Panc1 (cell line): ENCODE results near the gene PTPRZ1. TPM values are rescaled to one million over a fixed set of nuclear protein-coding genes. Genes with fewer than 3 reads are reported as not detected.

ENCODE experiments used
- ATAC-seq: fragments of 200-7000 bp; cut with Tn5 transposase; 2 replicates; pipeline ENCODE4 v1.9.1; 2020; ENCODE audit warnings: mild to moderate bottlenecking, moderate library complexity
- BruUV-seq: library from RNA; stranded (reverse); fragments of 400-500 nt; replicated peaks from 2 replicates; lab custom pipeline; 2021; lab: Mats Ljungman, UMichigan
- CTCF ChIA-PET: fragments of 300-600 bp; sonication (Branson Sonifier 250); formaldehyde crosslinking; loops from one replicate; lab custom pipeline; 2022; ENCODE audit warnings: antibody characterized with exemption; lab: Charles Lee
- POLR2A ChIA-PET: fragments of 300-600 bp; sonication (Branson Sonifier 250); formaldehyde crosslinking; loops from one replicate; lab custom pipeline; 2022; ENCODE audit warnings: antibody characterized with exemption; lab: Charles Lee
- DNase-seq: peaks from one replicate; pipeline ENCODE4 v3.0.0-alpha.2; 2010; ENCODE audit warnings: low read depth, low spot score
- H3K27ac ChIP-seq: 2 replicates; pipeline ENCODE4 v1.5.1; 2011; ENCODE audit warnings: mild to moderate bottlenecking, low read length, inconsistent platforms
- H3K27me3 ChIP-seq: fragments of 200-500 bp; sonication (Bioruptor generic); 2 replicates; pipeline ENCODE4 v1.6.0; 2014; ENCODE audit warnings: low read length, inconsistent platforms; ENCODE audit not compliant: control insufficient read depth, insufficient read depth
- H3K36me3 ChIP-seq: fragments of 200-500 bp; sonication (Bioruptor generic); 2 replicates; pipeline ENCODE4 v1.5.1; 2014; ENCODE audit warnings: inconsistent platforms, mild to moderate bottlenecking, low read length, moderate library complexity; ENCODE audit not compliant: control insufficient read depth, insufficient read depth
- H3K4me1 ChIP-seq: 2 replicates; pipeline ENCODE4 v1.5.1; 2011; ENCODE audit warnings: inconsistent platforms, mild to moderate bottlenecking, low read length, moderate library complexity; ENCODE audit not compliant: control insufficient read depth, insufficient read depth
- H3K4me3 ChIP-seq, 2 experiments: 2 replicates each; pipeline ENCODE4 v1.5.1; 2011 to 2012; ENCODE audit warnings: low read depth in 2 of 2, low read length in 2 of 2, mild to moderate bottlenecking in 2 of 2, inconsistent platforms in 1 of 2, moderate library complexity in 1 of 2
- H3K9me3 ChIP-seq: fragments of 200-500 bp; sonication (Bioruptor generic); 2 replicates; pipeline ENCODE4 v1.5.1; 2014; ENCODE audit warnings: low read depth, mild to moderate bottlenecking, inconsistent platforms, low read length, moderate library complexity; ENCODE audit not compliant: control insufficient read depth, insufficient read depth
- POLR2AphosphoS5 ChIP-seq: IDR thresholded peaks from 2 replicates; pipeline ENCODE4 v1.6.1; 2012; ENCODE audit warnings: mild to moderate bottlenecking, low read depth, low read length, moderate library complexity
- SIN3A ChIP-seq: IDR thresholded peaks from 2 replicates; pipeline ENCODE4 v1.6.1; 2012; ENCODE audit warnings: low read depth, mild to moderate bottlenecking, low read length, moderate library complexity, borderline replicate concordance; ENCODE audit not compliant: insufficient read depth
- TCF7L2 ChIP-seq: IDR thresholded peaks from 2 replicates; pipeline ENCODE4 v1.6.1; 2011; ENCODE audit warnings: mild to moderate bottlenecking, low read depth, low read length, inconsistent platforms
- in situ Hi-C: cut with HindIII; loops from 2 replicates; pipeline ENCODE4 v1.10.0; 2016; ENCODE audit warnings: low sequenced_read_pairs, low pct_unique_long_range_greater_than_20kb
- intact Hi-C: fragments of 100-400 bp; cut with micrococcal nuclease; formaldehyde crosslinking; loops from one replicate; pipeline ENCODE4 v1.10.0; 2022; ENCODE audit not compliant: unreplicated experiment
- total RNA-seq: library from RNA; stranded (reverse); gene quantifications from one replicate; pipeline ENCODE4 v1.2.1, GENCODE V29; 2021; ENCODE audit not compliant: unreplicated experiment
- TF ChIP-seq, protein P1 (sequence below): fragments of 450-650 bp; IDR thresholded peaks from 2 replicates; pipeline ENCODE4 v1.5.1; 2017; ENCODE audit warnings: mild to moderate bottlenecking
- TF ChIP-seq, protein P2 (sequence below), 2 experiments: IDR thresholded peaks; 2 replicates each; pipeline ENCODE4 v1.6.1; 2011 to 2012; ENCODE audit warnings: low read depth in 2 of 2, control low read depth in 1 of 2, low read length in 1 of 2, mild to moderate bottlenecking in 1 of 2, moderate library complexity in 1 of 2; ENCODE audit not compliant: insufficient read depth in 1 of 2

Gene PTPRZ1
- total RNA-seq, 1 experiment from 2014 or later = 0.05 TPM

DNA sequence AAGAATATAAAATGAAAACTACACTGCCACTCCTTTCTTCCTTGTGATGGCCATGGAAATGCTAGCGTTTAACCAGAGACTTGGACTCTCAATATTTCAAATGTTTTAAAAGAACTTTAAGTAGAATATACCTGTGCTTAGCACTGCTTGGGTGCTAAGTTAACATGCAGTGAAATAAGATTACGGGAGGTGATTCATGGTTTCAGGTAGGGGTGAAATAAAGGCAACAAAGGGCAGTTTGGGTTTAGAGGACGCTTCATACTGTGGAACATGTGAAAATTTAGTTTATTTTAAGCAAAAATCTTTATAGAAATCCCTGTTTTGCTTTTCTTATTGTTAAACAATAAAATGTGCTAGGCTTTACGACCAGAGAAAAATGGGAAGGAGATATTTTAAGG, 94.0 kb downstream of the PTPRZ1 start:
- ChIA-PET POLR2A (no interaction called here), CTCF (no interaction called here)
- TF ChIP-seq, protein P1, sequence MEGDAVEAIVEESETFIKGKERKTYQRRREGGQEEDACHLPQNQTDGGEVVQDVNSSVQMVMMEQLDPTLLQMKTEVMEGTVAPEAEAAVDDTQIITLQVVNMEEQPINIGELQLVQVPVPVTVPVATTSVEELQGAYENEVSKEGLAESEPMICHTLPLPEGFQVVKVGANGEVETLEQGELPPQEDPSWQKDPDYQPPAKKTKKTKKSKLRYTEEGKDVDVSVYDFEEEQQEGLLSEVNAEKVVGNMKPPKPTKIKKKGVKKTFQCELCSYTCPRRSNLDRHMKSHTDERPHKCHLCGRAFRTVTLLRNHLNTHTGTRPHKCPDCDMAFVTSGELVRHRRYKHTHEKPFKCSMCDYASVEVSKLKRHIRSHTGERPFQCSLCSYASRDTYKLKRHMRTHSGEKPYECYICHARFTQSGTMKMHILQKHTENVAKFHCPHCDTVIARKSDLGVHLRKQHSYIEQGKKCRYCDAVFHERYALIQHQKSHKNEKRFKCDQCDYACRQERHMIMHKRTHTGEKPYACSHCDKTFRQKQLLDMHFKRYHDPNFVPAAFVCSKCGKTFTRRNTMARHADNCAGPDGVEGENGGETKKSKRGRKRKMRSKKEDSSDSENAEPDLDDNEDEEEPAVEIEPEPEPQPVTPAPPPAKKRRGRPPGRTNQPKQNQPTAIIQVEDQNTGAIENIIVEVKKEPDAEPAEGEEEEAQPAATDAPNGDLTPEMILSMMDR = no peak
- TF ChIP-seq TCF7L2 (no peak), POLR2AphosphoS5 (no peak), SIN3A (no peak)
- TF ChIP-seq, protein P2, sequence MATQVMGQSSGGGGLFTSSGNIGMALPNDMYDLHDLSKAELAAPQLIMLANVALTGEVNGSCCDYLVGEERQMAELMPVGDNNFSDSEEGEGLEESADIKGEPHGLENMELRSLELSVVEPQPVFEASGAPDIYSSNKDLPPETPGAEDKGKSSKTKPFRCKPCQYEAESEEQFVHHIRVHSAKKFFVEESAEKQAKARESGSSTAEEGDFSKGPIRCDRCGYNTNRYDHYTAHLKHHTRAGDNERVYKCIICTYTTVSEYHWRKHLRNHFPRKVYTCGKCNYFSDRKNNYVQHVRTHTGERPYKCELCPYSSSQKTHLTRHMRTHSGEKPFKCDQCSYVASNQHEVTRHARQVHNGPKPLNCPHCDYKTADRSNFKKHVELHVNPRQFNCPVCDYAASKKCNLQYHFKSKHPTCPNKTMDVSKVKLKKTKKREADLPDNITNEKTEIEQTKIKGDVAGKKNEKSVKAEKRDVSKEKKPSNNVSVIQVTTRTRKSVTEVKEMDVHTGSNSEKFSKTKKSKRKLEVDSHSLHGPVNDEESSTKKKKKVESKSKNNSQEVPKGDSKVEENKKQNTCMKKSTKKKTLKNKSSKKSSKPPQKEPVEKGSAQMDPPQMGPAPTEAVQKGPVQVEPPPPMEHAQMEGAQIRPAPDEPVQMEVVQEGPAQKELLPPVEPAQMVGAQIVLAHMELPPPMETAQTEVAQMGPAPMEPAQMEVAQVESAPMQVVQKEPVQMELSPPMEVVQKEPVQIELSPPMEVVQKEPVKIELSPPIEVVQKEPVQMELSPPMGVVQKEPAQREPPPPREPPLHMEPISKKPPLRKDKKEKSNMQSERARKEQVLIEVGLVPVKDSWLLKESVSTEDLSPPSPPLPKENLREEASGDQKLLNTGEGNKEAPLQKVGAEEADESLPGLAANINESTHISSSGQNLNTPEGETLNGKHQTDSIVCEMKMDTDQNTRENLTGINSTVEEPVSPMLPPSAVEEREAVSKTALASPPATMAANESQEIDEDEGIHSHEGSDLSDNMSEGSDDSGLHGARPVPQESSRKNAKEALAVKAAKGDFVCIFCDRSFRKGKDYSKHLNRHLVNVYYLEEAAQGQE (IDR thresholded peaks at IDR 0.05; ENCODE audit: insufficient read depth in 1 of 2, low read depth in 2 of 2, low read length in 1 of 2) = no peak
- Histone ChIP-seq H3K27ac (no peak overlapping the region), H3K4me3 (no peak overlapping the region), H3K4me1 (no peaks in the 10 kb centered on the region), H3K36me3 (no peaks in the 10 kb centered on the region), H3K27me3 (no peaks in the 10 kb centered on the region), H3K9me3 (no peaks in the 10 kb centered on the region)
- intact Hi-C loops = no loop called here
- ATAC-seq (no peak), DNase-seq (no peak)
- no TSS peak for BruUV-seq
- in situ Hi-C loops = no loop called here

DNA sequence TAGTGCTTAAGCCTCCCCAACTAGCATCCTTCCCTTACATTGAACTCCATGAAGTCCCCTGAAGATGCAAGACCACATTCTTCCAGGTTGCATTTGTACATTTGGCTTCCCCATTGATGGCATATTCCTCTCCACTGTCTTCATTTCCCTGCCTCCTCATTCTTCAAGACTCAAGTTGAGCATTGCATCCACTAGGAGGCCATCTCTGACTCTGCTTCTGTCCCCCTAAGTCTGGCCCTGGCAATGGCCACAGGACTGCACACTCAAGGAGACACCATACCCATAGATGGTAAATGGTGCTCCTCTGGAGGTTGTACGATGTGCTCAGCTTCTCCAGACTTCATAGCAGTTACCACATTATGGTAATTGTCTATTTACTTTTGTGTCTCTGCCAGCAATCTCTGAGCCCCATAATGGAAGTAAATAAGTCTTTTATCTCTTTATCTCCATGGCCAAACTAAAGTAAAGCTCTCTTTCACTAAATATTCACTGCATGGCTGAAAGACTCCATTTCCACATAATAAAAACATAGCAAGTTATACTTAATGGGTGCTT, 112.6 kb downstream of the PTPRZ1 start:
- H3K27ac ChIP-seq = no peak overlapping the region
- no peak overlapping the region for H3K4me3 ChIP-seq
- CTCF ChIA-PET = no interaction called here
- POLR2A ChIA-PET = no interaction called here
- no peaks in the 10 kb centered on the region for H3K4me1 ChIP-seq
- ATAC-seq = no peak
- intact Hi-C loops = no loop called here
- no TSS peak for BruUV-seq
- no peaks in the 10 kb centered on the region for H3K9me3 ChIP-seq
- in situ Hi-C loops = no loop called here
- no peak for DNase-seq
- H3K27me3 ChIP-seq = no peaks in the 10 kb centered on the region
- TF ChIP-seq, protein P2 (IDR thresholded peaks at IDR 0.05; ENCODE audit: insufficient read depth in 1 of 2, low read depth in 2 of 2, low read length in 1 of 2) = no peak
- TF ChIP-seq, protein P1 = peak; percentile 19; the same call in 1 of the 2 replicates
- TF ChIP-seq POLR2AphosphoS5 (no peak), TCF7L2 (no peak), SIN3A (no peak)
- H3K36me3 ChIP-seq = no peaks in the 10 kb centered on the region
